ENCODE results near the gene RFX3.

The RFX3 gene

DNA sequence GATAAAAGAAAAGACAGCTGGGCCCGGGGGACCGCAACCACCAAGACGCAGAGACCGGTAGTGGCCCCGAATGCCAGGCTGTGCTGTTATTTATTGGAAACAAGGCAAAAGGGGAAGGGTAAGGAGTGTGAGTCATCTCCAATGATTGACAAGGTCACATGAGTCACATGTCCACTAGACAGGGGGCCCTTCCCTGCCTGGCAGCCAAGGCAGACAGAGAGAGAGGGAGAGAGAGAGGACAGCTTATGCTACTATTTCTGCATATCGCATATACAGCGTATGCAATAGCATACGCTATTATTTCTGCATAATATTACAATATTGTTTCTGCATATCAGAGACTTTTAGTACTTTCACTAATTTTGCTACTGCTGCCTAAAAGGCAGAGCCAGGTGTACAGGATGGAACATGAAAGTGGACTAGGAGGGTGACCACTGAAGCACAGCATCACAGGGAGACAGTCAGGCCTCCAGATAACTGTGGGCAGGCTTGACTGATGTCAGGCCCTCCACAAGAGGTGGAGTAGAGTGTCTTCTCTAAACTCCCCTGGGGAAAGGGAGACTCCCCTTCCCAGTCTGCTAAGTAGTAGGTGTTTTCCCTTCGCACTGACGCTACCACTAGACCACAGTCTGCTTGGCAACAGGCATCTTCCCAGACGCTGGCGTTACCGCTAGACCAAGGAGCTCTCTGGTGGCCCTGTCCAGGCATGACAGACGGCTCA, 50.3 kb downstream of the RFX3 start:
- TF ChIP-seq GATA2 (IDR thresholded peaks at IDR 0.05; ENCODE audit: low read depth, low read length) (no peak), GATA3 (IDR thresholded peaks at IDR 0.05; ENCODE audit: low read depth, low read length) (no peak)

GRCh38 chr9:3474821-3475220, 51.0 kb downstream of the RFX3 start:
- TF ChIP-seq GATA2 (IDR thresholded peaks at IDR 0.05; ENCODE audit: low read depth, low read length) (no peak), GATA3 (IDR thresholded peaks at IDR 0.05; ENCODE audit: low read depth, low read length) (no peak)

GRCh38 chr9:3473405-3473804, 52.4 kb downstream of the RFX3 start:
- TF ChIP-seq GATA3 (IDR thresholded peaks at IDR 0.05; ENCODE audit: low read depth, low read length) (no peak), GATA2 (IDR thresholded peaks at IDR 0.05; ENCODE audit: low read depth, low read length) (no peak)

- TF ChIP-seq GATA2 (IDR thresholded peaks at IDR 0.05; ENCODE audit: low read depth, low read length) (peak; percentile 56; the same call in 1 of the 2 replicates), GATA3 (IDR thresholded peaks at IDR 0.05; ENCODE audit: low read depth, low read length) (0 out of 2 replicates have a peak, but pooled peaks have one; percentile 44)
These were observed 53.9 kb downstream of the RFX3 start for GRCh38 chr9:3471883-3472282.

DNA sequence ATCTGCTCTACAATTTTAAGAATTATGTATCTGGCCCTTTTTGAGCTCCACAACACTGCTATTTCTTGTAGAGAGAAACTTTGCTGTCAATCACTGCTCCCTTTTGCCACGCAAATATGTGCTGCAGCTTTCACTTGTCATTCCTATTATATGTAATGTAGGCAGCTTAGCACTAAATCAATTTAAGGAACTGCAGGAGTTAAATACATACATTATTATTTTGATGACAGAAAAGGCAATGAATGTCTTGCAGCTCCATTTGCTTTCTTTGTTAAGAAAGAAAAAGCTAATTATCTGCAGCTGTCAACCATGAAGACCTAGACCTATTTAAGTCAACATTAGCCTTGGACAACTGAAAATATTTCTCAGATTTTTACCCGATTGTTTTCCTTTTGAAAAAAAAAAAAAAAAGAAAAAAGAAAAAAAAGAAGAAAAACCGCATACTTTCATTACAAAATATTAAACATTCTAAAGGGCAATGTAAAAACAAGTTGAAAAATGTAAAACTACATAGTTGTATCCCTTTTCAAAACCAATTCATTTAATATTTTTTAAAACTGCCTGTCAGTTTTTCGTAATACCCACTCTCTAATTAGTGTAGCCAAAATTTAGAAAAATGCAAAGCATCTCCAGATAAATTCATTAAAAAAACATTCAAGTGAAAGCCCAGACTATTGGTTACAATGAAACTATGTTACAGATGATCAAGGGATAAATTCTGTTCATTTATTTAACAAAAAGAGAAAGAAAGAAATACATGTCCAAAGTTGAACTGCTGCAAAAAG, 57.2 kb downstream of the RFX3 start:
- TF ChIP-seq GATA3 (IDR thresholded peaks at IDR 0.05; ENCODE audit: low read depth, low read length) (no peak), GATA2 (IDR thresholded peaks at IDR 0.05; ENCODE audit: low read depth, low read length) (no peak)

DNA sequence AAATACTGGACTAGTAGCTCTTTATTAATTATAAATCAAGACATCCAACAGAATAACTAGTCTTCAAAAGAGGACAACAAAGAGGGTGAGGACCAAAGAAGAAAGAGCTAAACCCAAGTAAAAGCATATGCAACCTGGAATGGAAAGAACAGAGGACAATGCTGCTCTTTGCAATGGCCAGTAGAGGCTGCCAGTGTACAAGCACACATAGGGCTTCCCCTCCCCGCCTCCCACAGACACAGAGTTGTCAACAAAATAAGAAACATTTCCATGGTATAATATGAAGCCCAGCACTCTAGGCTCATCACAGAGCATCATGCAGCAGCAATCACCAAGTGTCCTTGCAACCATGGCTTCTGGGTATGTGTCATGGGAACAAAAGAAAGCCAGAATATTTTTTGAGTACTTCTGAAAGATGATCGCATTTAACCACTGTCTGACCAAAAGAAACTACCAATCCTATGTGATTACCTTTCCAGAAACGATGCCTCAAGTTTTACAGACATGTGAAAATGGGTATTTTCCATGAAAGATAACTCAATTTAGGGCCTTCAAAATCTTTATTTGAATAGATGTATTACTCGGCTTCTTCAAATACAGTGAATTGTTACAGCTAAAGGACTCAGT, 58.1 kb downstream of the RFX3 start:
- TF ChIP-seq GATA2 (IDR thresholded peaks at IDR 0.05; ENCODE audit: low read depth, low read length) (no peak), GATA3 (IDR thresholded peaks at IDR 0.05; ENCODE audit: low read depth, low read length) (no peak)

DNA sequence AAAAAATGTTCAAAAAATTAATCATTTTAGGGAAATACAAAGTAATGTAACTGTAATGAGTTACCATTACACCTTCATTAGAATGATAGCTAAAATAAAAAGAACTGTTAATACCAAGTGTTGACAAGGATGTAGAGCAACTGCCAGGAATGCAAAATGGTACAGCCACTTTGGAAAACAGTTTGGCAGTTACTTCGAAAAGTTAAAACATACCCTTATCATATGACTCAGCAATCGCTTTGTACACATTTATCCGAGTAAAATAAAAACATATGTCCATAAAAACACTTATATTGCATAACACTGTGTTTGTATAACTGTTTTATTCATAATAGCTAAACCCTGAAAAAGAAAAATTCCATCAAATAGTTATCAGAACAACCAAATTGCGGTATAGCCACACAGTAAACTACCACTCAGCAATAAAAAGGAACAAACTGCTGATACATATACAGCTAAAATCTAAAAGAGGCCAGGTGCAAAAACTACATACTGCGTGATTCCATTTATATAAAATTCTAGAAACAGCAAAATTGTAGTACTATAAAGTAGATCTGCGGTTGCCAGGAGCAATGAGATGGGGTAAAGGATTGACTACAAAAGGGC, 61.7 kb downstream of the RFX3 start:
- no peak for TF ChIP-seq GATA3 (IDR thresholded peaks at IDR 0.05; ENCODE audit: low read depth, low read length)
- no peak for TF ChIP-seq GATA2 (IDR thresholded peaks at IDR 0.05; ENCODE audit: low read depth, low read length)

DNA sequence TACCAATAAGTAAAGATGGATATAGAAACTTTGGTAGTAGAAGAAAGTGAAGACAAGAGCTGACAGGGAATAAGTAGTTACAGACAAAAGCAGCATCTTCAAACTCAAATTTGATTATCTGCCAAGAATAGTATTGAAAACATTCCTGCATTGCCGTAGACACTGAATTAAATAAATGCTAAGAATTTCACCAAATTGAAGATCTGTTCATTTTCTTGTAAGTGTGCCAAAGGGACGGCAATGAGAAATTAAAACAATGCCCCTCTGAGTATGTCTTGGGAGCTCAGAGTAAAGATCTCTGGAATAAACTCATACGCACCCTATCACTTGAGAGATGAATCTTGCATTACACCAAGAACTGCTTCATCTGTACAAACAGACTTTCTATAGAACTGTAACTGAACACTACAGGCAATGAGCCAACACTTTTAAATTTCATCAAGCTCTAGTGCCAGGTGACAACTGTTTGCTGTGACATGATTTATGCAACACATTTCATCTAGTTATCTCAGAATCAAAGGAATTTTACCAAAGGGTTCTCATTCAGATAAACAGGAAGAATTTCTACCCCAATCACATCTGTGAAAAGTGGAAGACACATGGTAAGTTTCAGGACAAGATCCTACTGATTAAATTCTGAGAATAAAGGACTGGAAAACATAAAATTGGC, 66.9 kb downstream of the RFX3 start:
- TF ChIP-seq GATA3 (IDR thresholded peaks at IDR 0.05; ENCODE audit: low read depth, low read length), result peak; percentile 86
- TF ChIP-seq GATA2 (IDR thresholded peaks at IDR 0.05; ENCODE audit: low read depth, low read length), result peak; percentile 76

DNA sequence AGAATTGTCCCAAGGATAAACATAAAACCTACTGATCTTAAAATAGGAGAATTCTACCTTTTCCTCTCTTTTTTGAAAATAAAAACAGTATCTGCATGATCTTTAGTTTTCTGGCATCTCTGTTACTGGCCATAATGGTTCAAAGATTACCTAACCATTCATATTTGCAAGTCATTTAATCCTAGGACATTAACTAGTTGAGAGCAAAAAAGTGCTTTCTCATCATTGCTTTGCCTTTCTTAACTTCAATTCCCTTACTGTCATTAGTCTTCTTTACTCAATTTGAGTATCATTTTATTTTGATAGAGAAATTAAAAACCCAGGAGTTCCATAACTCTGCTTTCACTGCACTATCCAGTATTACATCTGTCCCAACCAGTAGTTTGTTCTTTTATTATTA, 68.6 kb downstream of the RFX3 start:
- TF ChIP-seq GATA3 (IDR thresholded peaks at IDR 0.05; ENCODE audit: low read depth, low read length), result no peak
- no peak for TF ChIP-seq GATA2 (IDR thresholded peaks at IDR 0.05; ENCODE audit: low read depth, low read length)

GRCh38 chr9:3455717-3456116, 70.1 kb downstream of the RFX3 start:
- TF ChIP-seq GATA3 (IDR thresholded peaks at IDR 0.05; ENCODE audit: low read depth, low read length), result no peak
- no peak for TF ChIP-seq GATA2 (IDR thresholded peaks at IDR 0.05; ENCODE audit: low read depth, low read length)

- TF ChIP-seq GATA3 (IDR thresholded peaks at IDR 0.05; ENCODE audit: low read depth, low read length) (no peak), GATA2 (IDR thresholded peaks at IDR 0.05; ENCODE audit: low read depth, low read length) (no peak)
These were observed 70.7 kb downstream of the RFX3 start for GRCh38 chr9:3455094-3455493.

GRCh38 chr9:3451956-3452355, 73.8 kb downstream of the RFX3 start:
- TF ChIP-seq GATA2 (IDR thresholded peaks at IDR 0.05; ENCODE audit: low read depth, low read length) (no peak), GATA3 (IDR thresholded peaks at IDR 0.05; ENCODE audit: low read depth, low read length) (no peak)

DNA sequence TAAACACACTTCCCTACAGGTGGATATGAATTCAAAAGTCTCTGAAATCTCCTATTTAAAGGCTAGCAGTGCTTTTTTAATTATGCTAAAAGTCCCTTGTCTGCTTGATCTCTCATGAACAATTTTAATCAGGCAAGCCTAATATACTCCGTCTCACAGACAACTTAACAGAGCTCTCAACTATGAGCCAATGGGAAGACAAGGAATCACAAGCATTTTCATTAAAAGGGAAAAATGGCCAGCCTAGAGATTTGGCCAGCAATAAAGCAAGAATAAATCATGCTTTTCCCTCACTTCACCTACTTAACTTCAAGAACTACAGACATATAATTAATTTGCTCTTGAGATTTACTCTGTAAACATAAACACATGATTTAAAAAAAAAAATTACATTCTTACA, 78.0 kb downstream of the RFX3 start:
- no peak for TF ChIP-seq GATA3 (IDR thresholded peaks at IDR 0.05; ENCODE audit: low read depth, low read length)
- TF ChIP-seq GATA2 (IDR thresholded peaks at IDR 0.05; ENCODE audit: low read depth, low read length), result no peak

DNA sequence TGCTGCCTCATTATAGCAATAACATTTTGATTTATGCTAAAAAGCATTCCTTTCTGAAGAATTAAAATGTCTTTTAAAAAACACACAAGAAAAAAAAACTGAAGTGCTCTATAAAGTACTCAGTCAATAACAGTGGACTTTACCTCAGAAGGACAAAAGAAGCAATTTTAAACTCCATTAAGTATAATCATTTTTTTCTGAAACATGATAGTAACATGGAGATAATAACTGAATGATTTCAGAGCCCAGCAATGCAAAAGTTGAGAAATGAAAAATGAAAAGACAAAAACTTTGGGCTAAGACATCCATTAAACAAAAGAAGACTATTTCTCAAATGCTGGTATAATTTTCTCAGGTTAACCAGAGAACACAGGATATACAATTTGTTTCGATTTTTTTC, 78.7 kb downstream of the RFX3 start:
- TF ChIP-seq GATA3 (IDR thresholded peaks at IDR 0.05; ENCODE audit: low read depth, low read length), result no peak
- no peak for TF ChIP-seq GATA2 (IDR thresholded peaks at IDR 0.05; ENCODE audit: low read depth, low read length)
